ENCODE results near the gene SLC27A3.
"Not testable (repeated sequence)": the region's sequence is repeated elsewhere in the genome, so short reads cannot be mapped to it uniquely, and the experiment has no call there.

Gene SLC27A3

GRCh38 chr1:153764310-153764709 lies 10.9 kb upstream of the SLC27A3 start:
- ATAC-seq, result no peak

DNA sequence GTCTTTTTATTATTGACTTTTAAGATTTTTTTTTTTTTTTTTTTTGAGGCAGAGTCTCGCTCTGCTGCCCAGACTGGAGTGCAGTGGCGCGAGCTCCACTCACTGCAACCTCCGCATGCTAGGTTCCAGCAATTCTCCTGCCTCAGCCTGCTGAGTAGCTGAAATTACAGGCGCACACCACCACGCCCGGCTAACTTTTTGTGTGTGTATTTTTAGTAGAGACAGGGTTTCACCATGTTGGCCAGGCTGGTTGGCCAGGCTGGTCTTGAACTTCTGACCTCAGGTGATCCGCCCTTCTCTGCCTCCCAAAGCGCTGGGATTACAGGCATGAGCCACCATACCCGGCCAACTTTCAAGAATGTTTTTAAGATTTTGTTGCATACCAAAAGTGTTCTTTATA lies 8.5 kb upstream of the SLC27A3 start:
- not testable (repeated sequence) for ATAC-seq

DNA sequence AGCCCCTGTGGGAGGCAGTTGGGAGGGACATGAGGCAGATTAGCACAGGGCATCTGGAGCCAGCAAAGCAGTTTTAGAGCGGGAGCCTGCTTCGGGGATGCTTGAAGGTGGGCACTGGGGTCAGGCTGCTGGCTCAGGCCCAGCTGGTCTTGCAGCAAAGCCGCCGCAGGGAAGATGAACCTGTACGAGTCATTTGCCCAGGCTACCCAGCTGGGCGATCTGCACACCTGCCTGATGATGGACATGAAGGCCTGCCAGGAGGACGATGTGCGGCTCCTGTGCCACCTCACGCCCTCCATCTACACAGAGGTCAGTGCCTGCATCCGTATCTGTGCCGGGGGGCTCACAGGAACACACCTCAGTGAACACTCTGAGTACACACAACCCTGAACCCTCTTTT lies 7.7 kb upstream of the SLC27A3 start:
- ATAC-seq, result no peak

- no peak for ATAC-seq
Observed at GRCh38 chr1:153768316-153769181, 6.7 kb upstream of the SLC27A3 start.

- ATAC-seq, result no peak
Observed at GRCh38 chr1:153769221-153769620, 6.0 kb upstream of the SLC27A3 start.

DNA sequence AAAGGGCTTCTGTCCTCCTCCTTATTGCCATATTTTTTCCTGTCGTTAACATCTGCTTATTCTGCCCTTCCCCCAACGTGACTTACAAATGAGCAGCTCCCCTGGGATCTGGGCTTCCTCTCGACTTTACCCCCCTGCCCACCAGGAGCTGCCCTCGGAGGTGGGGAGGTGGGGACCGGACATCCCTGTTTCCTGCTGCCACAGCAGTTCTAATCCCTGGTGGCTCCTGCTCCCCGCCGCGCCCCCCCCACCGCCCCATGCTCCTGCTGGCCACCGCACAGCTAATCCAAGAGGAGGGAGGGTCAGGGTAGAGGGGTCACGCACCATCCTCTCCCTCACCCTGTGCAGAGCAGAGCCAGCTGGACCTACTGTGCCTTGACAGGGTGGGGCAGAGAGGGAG lies 4.4 kb upstream of the SLC27A3 start:
- ATAC-seq, result no peak

- no peak for ATAC-seq
Observed at GRCh38 chr1:153771261-153771660, 3.9 kb upstream of the SLC27A3 start.

GRCh38 chr1:153771841-153772593 lies 3.2 kb upstream of the SLC27A3 start:
- ATAC-seq, result no peak

- no peak for ATAC-seq
Observed at GRCh38 chr1:153773096-153773921, 1.9 kb upstream of the SLC27A3 start.

DNA sequence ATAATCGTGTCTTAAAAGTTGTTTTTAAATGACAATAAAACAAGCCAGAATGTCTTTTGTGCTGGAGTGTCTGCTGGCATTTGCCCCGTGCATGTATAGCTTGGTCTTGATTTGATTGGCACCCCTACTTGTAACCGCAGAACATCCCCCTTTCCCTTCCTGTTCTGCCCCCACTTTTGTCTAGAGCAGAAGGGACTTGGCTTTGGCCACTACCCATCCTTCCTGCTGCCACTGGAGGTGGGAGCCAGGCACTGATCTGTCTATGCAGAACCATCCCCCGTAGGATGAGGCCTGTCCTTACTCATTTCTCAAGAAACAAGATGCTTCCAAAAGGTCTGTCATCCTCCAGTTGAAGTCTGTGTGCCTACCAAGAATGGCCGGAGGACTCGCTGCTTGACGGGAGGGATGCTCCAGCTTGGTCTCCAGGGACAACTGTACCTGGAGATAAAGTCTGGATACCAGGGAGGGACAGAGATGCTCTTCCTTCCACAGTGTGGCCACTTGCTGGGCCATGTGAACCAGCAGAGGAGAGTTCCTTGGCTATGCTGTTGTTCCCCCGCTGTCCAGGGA lies 1.1 kb upstream of the SLC27A3 start:
- ATAC-seq, result no peak

DNA sequence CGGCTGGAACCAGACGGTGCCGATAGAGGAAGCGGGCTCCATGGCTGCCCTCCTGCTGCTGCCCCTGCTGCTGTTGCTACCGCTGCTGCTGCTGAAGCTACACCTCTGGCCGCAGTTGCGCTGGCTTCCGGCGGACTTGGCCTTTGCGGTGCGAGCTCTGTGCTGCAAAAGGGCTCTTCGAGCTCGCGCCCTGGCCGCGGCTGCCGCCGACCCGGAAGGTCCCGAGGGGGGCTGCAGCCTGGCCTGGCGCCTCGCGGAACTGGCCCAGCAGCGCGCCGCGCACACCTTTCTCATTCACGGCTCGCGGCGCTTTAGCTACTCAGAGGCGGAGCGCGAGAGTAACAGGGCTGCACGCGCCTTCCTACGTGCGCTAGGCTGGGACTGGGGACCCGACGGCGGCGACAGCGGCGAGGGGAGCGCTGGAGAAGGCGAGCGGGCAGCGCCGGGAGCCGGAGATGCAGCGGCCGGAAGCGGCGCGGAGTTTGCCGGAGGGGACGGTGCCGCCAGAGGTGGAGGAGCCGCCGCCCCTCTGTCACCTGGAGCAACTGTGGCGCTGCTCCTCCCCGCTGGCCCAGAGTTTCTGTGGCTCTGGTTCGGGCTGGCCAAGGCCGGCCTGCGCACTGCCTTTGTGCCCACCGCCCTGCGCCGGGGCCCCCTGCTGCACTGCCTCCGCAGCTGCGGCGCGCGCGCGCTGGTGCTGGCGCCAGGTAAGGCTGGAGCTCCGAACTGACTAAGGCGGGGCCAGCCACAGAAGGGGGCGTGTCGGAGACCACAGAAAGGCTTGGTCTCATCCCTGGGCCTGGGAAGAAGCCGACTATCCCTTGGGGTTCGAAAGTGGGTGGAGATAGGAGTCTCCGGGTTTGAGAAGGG lies 486 bp downstream of the SLC27A3 start:
- peak; percentile 71 for ATAC-seq

DNA sequence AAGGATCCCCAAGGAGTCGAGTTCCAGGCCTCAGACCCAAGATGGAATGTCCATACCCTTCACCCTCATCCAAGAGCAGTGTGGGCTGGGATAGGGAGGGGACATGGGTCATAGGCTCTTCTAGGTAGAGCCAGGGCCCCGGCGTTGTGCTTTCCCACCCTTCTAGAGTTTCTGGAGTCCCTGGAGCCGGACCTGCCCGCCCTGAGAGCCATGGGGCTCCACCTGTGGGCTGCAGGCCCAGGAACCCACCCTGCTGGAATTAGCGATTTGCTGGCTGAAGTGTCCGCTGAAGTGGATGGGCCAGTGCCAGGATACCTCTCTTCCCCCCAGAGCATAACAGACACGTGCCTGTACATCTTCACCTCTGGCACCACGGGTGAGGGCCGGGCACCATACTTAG lies 1.1 kb downstream of the SLC27A3 start:
- ATAC-seq, result no peak

GRCh38 chr1:153776845-153777370 lies 1.7 kb downstream of the SLC27A3 start:
- ATAC-seq, result no peak

DNA sequence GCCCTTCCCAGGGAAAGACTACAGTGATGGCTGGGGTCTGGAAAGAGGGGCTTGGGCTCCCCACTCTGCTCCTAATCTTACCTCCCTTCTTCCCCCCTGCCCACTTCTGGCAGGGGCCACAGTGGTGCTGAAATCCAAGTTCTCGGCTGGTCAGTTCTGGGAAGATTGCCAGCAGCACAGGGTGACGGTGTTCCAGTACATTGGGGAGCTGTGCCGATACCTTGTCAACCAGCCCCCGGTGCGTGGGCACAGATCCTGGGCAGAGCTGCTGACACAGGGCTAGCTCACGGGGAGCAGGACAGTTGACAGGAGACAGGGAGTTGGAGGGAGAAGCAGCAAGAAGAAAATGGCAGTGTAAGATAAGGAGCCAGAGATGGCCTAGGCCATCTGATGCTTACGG lies 2.4 kb downstream of the SLC27A3 start:
- ATAC-seq, result no peak

DNA sequence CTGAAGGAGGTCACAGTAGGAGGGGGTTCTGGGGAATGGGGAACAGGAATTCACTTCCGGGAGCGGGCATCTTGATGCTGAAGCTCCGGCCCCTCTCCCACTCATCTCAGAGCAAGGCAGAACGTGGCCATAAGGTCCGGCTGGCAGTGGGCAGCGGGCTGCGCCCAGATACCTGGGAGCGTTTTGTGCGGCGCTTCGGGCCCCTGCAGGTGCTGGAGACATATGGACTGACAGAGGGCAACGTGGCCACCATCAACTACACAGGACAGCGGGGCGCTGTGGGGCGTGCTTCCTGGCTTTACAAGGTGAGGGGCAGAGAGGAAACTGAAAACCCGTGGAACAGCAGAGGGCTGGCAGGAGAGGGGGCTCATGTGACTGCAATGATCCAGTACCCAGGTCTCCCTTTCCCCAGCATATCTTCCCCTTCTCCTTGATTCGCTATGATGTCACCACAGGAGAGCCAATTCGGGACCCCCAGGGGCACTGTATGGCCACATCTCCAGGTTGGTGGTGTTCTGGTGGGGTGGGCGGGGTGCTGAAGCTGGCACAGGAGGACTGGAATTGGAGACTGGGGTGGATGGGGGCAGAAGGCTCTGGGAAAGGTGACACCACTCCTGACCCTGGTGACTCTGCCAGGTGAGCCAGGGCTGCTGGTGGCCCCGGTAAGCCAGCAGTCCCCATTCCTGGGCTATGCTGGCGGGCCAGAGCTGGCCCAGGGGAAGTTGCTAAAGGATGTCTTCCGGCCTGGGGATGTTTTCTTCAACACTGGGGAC lies 3.0 kb downstream of the SLC27A3 start:
- no peak for ATAC-seq

DNA sequence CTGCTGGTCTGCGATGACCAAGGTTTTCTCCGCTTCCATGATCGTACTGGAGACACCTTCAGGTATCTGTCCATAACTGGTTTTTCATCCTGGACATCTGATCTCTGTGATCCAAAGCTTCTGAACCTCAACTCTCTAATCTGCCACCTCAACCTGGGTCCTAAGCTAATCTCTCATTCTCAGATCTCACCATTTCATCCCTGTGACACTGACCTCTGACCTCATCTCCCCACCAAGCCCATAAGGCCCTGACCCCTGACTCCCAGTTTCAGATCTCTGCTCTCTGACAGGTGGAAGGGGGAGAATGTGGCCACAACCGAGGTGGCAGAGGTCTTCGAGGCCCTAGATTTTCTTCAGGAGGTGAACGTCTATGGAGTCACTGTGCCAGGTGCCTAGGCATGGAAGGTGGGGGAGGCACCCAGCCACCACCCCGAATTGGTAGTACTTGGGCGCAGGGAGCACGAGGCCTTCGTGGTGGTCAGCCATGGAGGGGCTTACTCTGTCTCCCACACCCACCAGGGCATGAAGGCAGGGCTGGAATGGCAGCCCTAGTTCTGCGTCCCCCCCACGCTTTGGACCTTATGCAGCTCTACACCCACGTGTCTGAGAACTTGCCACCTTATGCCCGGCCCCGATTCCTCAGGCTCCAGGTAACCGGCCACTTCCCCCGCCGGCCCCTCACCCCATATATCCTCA lies 3.8 kb downstream of the SLC27A3 start:
- ATAC-seq, result no peak

DNA sequence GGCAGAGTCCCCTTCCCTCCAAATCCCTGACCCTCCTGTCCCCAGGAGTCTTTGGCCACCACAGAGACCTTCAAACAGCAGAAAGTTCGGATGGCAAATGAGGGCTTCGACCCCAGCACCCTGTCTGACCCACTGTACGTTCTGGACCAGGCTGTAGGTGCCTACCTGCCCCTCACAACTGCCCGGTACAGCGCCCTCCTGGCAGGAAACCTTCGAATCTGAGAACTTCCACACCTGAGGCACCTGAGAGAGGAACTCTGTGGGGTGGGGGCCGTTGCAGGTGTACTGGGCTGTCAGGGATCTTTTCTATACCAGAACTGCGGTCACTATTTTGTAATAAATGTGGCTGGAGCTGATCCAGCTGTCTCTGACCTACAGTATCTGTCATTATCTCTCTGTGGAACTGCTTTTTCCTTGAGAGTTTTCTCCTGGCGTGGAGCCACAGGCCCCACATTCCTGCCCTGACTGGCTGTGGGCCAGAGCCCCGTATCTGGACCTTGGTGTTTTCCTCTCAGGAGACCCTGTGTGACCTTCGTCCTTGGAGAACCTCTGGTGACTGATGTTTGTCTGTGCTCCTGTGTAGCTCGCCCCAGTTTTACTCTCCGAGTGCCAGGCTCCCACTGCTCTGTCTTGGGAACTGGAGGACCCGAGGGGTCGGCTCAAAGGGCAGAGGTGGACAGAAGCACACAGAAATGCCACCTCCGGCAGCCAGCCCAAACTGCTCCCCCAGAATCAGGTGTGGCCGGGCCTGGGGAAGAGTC lies 4.8 kb downstream of the SLC27A3 start:
- no peak for ATAC-seq

- ATAC-seq, result no peak
Observed at GRCh38 chr1:153780551-153780950, 5.3 kb downstream of the SLC27A3 start.

DNA sequence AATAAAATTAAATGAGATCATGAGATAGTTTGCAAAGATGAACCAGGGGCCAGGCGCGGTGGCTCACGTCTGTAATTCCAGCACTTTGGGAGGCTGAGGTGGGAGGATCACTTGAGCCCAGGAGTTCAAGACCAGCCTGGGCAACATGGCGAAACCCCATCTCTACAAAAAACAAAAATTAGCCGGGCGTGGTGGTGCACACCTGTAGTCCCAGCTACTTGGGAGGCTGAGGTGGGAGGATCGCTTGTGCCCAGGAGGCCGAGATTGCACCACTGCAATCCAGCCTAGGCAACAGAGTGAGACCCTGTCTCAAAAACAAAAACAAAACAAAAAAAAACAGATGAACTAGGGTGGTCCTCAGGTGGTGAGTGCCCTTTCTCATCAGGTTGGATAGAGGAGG lies 7.4 kb downstream of the SLC27A3 start:
- ATAC-seq, result not testable (repeated sequence)
